GM12873 (cell line): Measurements from ENCODE around the gene BRK1.

Source experiments
- TF ChIP-seq, protein P1 (sequence below): IDR thresholded peaks from 2 replicates; pipeline ENCODE4 v1.5.1; 2012; ENCODE audit warnings: low read depth, mild to moderate bottlenecking, moderate library complexity, low read length, control low read depth; ENCODE audit not compliant: insufficient read depth; ENCODE audit errors: missing control alignments

BRK1 gene

DNA sequence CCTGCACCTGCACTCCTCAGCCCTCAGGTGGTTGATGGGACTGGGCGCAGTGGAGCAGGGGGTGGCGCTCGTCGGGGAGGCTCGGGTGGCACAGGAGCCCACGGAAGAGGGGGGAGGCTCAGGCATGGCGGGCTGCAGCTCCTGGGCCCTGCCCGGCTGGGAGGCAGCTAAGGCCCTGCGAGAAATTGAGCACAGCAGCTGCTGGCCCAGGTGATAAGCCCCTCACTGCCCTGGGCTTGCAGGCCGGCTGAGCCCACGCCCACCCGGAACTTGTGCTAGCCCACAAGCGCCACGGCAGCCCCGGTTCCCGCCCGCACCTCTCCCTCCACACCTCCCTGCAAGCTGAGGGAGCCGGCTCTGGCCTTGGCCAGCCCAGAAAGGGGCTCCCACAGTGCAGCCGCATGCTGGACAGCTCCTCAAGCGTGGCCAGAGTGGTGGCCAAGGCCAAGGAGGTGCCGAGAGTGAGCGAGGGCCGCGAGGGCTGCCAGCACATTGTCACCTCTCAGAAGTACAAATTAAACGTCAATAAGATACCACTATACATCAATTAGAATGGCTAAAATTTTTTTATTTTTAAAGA is 21.0 kb downstream of the BRK1 start:
- TF ChIP-seq, protein P1, sequence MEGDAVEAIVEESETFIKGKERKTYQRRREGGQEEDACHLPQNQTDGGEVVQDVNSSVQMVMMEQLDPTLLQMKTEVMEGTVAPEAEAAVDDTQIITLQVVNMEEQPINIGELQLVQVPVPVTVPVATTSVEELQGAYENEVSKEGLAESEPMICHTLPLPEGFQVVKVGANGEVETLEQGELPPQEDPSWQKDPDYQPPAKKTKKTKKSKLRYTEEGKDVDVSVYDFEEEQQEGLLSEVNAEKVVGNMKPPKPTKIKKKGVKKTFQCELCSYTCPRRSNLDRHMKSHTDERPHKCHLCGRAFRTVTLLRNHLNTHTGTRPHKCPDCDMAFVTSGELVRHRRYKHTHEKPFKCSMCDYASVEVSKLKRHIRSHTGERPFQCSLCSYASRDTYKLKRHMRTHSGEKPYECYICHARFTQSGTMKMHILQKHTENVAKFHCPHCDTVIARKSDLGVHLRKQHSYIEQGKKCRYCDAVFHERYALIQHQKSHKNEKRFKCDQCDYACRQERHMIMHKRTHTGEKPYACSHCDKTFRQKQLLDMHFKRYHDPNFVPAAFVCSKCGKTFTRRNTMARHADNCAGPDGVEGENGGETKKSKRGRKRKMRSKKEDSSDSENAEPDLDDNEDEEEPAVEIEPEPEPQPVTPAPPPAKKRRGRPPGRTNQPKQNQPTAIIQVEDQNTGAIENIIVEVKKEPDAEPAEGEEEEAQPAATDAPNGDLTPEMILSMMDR = no peak

DNA sequence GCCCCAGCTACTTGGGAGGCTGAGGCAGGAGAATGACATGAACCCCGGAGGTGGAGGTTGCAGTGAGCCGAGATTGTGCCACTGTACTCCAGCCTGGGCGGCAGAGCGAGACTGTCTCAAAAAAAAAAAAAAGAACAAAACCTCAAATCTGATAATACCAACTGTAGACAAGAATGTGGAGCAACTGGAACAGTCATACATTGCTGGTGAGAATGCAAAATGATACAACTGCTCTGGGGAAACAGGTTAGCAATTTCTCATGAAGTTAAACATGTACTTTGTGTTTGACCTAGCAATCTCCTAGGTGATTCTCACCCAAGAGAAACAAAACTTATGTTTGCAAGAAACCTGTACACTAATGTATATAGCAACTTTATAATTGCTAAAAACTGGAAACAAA is 21.7 kb downstream of the BRK1 start:
- TF ChIP-seq, protein P1 = no peak

GRCh38 chr3:10140996-10141546 is 25.6 kb downstream of the BRK1 start:
- TF ChIP-seq, protein P1 = no peak

GRCh38 chr3:10142707-10143560 is 27.5 kb downstream of the BRK1 start:
- TF ChIP-seq, protein P1 = no peak

- TF ChIP-seq, protein P1 = no peak
Observed at GRCh38 chr3:10145685-10146084, 30.2 kb downstream of the BRK1 start.

- TF ChIP-seq, protein P1 = no peak
Observed at GRCh38 chr3:10149226-10149625, 33.8 kb downstream of the BRK1 start.

- TF ChIP-seq, protein P1 = no peak
Observed at GRCh38 chr3:10150987-10151386, 35.5 kb downstream of the BRK1 start.
